ENCODE results near the gene HNRNPH2.
A peak's percentile ranks its signal among the peaks of the same experiment; 100 is the strongest.

The HNRNPH2 gene

GRCh38 chrX:101407748-101408531, at the start of gene HNRNPH2, which contains the start of gene GLA:
TSS of gene HNRNPH2 (plus strand) at chrX:101408222. CDS start at chrX:101411989, 3,767 bp downstream.
TSS of gene GLA (minus strand) at chrX:101407925. CDS start at chrX:101407903, 22 bp downstream.
- DNase-seq = peak; percentile 4 to 78

GRCh38 chrX:101359966-101360365, 48.1 kb upstream of the HNRNPH2 start:
- DNase-seq = no peak

- DNase-seq = no peak
Observed at GRCh38 chrX:101360390-101360789, 47.6 kb upstream of the HNRNPH2 start.

GRCh38 chrX:101362116-101362515, 45.9 kb upstream of the HNRNPH2 start:
- DNase-seq = no peak

- DNase-seq = no peak
Observed at GRCh38 chrX:101362757-101363156, 45.3 kb upstream of the HNRNPH2 start.

GRCh38 chrX:101365301-101365795, 42.7 kb upstream of the HNRNPH2 start:
- DNase-seq = no peak

- no peak for DNase-seq
Observed at GRCh38 chrX:101368800-101369199, 39.2 kb upstream of the HNRNPH2 start.

GRCh38 chrX:101369687-101370086, 38.3 kb upstream of the HNRNPH2 start:
- DNase-seq = no peak

GRCh38 chrX:101370888-101371504, 37.0 kb upstream of the HNRNPH2 start:
- no peak for DNase-seq

- no peak for DNase-seq
Observed at GRCh38 chrX:101377547-101377946, 30.5 kb upstream of the HNRNPH2 start.

GRCh38 chrX:101383679-101384205, 24.3 kb upstream of the HNRNPH2 start:
- no peak for DNase-seq

- DNase-seq = no peak
Observed at GRCh38 chrX:101385026-101385684, 22.9 kb upstream of the HNRNPH2 start.

- no peak for DNase-seq
Observed at GRCh38 chrX:101385795-101386541, 22.1 kb upstream of the HNRNPH2 start, which contains the start of gene BTK. TSS of gene BTK (minus strand) at chrX:101386191. CDS start at chrX:101375284, 10,907 bp downstream.

GRCh38 chrX:101386542-101386885, 21.5 kb upstream of the HNRNPH2 start:
- no peak for DNase-seq

GRCh38 chrX:101388604-101389003, 19.4 kb upstream of the HNRNPH2 start:
- no peak for DNase-seq

- peak in 1 of 2 experiments; percentile 27 for DNase-seq
Observed at GRCh38 chrX:101390664-101391525, 17.1 kb upstream of the HNRNPH2 start, which contains the start of gene RPL36A. TSS of gene RPL36A (plus strand) at chrX:101391011. CDS start at chrX:101391044, 33 bp downstream.

- DNase-seq = no peak
Observed at GRCh38 chrX:101391831-101392230, 16.2 kb upstream of the HNRNPH2 start.

- no peak for DNase-seq
Observed at GRCh38 chrX:101393530-101394305, 14.3 kb upstream of the HNRNPH2 start.

- no peak for DNase-seq
Observed at GRCh38 chrX:101394372-101394771, 13.7 kb upstream of the HNRNPH2 start.

GRCh38 chrX:101395789-101396188, 12.2 kb upstream of the HNRNPH2 start:
- no peak for DNase-seq

- no peak for DNase-seq
Observed at GRCh38 chrX:101397779-101398178, 10.2 kb upstream of the HNRNPH2 start.

All from cerebellar nuclear complex (tissue), 1 donor.